ENCODE data around the gene CLSTN1. TPM values are rescaled to one million over a fixed set of nuclear protein-coding genes. Genes with fewer than 3 reads are reported as not detected.

The CLSTN1 gene
- polyA plus RNA-seq, 3 donors = 5.2 to 25.2 (median 5.3) TPM

GRCh38 chr1:9737057-9737456 is 86.7 kb downstream of the CLSTN1 start:
- peak in 1 of 3 donors; percentile 53 for DNase-seq
- WGBS (ENCODE audit: insufficient coverage) = 57% methylated on average over 4 of the region's 9 CpGs
- TF ChIP-seq, protein P1, sequence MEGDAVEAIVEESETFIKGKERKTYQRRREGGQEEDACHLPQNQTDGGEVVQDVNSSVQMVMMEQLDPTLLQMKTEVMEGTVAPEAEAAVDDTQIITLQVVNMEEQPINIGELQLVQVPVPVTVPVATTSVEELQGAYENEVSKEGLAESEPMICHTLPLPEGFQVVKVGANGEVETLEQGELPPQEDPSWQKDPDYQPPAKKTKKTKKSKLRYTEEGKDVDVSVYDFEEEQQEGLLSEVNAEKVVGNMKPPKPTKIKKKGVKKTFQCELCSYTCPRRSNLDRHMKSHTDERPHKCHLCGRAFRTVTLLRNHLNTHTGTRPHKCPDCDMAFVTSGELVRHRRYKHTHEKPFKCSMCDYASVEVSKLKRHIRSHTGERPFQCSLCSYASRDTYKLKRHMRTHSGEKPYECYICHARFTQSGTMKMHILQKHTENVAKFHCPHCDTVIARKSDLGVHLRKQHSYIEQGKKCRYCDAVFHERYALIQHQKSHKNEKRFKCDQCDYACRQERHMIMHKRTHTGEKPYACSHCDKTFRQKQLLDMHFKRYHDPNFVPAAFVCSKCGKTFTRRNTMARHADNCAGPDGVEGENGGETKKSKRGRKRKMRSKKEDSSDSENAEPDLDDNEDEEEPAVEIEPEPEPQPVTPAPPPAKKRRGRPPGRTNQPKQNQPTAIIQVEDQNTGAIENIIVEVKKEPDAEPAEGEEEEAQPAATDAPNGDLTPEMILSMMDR (IDR thresholded peaks at IDR 0.05) = no peak
- no peaks in the 10 kb centered on the region for H3K27me3 ChIP-seq (ENCODE audit: control insufficient read depth in 2 of 2, insufficient read depth in 2 of 2, low read length in 2 of 2)
- H3K36me3 Mint-ChIP-seq = peaks cover 64 to 87% of the 10 kb centered on the region in 2 donors
- H3K4me3 Mint-ChIP-seq = no peak overlapping the region
- H3K27ac ChIP-seq (ENCODE audit: low read depth in 1 of 2, low read length in 2 of 2) = no peak overlapping the region
- H3K9me3 ChIP-seq (replicated peaks in 1 of 2; ENCODE audit: control insufficient read depth in 1 of 2, insufficient read depth in 1 of 2, low read length in 2 of 2) = no peaks in the 10 kb centered on the region
- no peak overlapping the region for H3K4me2 ChIP-seq (replicated peaks; ENCODE audit: extremely low read depth, low read length, poor library complexity, severe bottlenecking)
- no peak overlapping the region for H3K4me3 ChIP-seq (replicated peaks in 1 of 3; ENCODE audit: low read depth in 2 of 3, low read length in 3 of 3)
- intact Hi-C loops (cut with micrococcal nuclease) = no loop called here
- H3K79me2 ChIP-seq (ENCODE audit: insufficient read depth, low read length) = peaks cover 1% of the 10 kb centered on the region
- peaks cover 0 to 4% (median 3%) of the 10 kb centered on the region in 3 donors for H3K27me3 Mint-ChIP-seq (ENCODE audit: low read depth in 3 of 3)
- H3K36me3 ChIP-seq (replicated peaks in 1 of 2; ENCODE audit: control insufficient read depth in 1 of 2, insufficient read depth in 2 of 2, low read length in 2 of 2) = peaks cover 69 to 95% of the 10 kb centered on the region in 2 donors
- H3K9me3 Mint-ChIP-seq = peaks cover 0 to 2% (median 0%) of the 10 kb centered on the region in 7 donors
- H2AFZ ChIP-seq (ENCODE audit: insufficient read depth, low read depth, low read length, poor library complexity, severe bottlenecking) = no peak overlapping the region
- peaks cover 5% of the 10 kb centered on the region for H3K4me1 Mint-ChIP-seq
- no peaks in the 10 kb centered on the region for H3K4me1 ChIP-seq (ENCODE audit: control insufficient read depth in 1 of 2, insufficient read depth in 2 of 2, low read length in 2 of 2)
- peaks cover 22% of the 10 kb centered on the region for H4K20me1 ChIP-seq (ENCODE audit: insufficient read depth, low read length)
- H3K9ac ChIP-seq (ENCODE audit: insufficient read depth, low read length, poor library complexity, severe bottlenecking) = no peak overlapping the region
- peak overlapping the region in 1 of 7 donors; percentile 34 for H3K27ac Mint-ChIP-seq

- TF ChIP-seq, protein P1 (IDR thresholded peaks at IDR 0.05) = no peak
- H3K4me3 ChIP-seq (replicated peaks in 1 of 3; ENCODE audit: low read depth in 2 of 3, low read length in 3 of 3) = no peak overlapping the region
- H4K20me1 ChIP-seq (ENCODE audit: insufficient read depth, low read length) = peaks cover 30% of the 10 kb centered on the region
- no peak overlapping the region for H3K9ac ChIP-seq (ENCODE audit: insufficient read depth, low read length, poor library complexity, severe bottlenecking)
- H2AFZ ChIP-seq (ENCODE audit: insufficient read depth, low read depth, low read length, poor library complexity, severe bottlenecking) = no peak overlapping the region
- intact Hi-C loops (cut with micrococcal nuclease) = no loop called here
- 100% methylated on average over 1 of the region's 5 CpGs for WGBS (ENCODE audit: insufficient coverage)
- H3K4me3 Mint-ChIP-seq = no peak overlapping the region
- peaks cover 10% of the 10 kb centered on the region for H3K79me2 ChIP-seq (ENCODE audit: insufficient read depth, low read length)
- H3K4me2 ChIP-seq (replicated peaks; ENCODE audit: extremely low read depth, low read length, poor library complexity, severe bottlenecking) = no peak overlapping the region
- no peaks in the 10 kb centered on the region for H3K27me3 ChIP-seq (ENCODE audit: control insufficient read depth in 2 of 2, insufficient read depth in 2 of 2, low read length in 2 of 2)
- H3K4me1 ChIP-seq (ENCODE audit: control insufficient read depth in 1 of 2, insufficient read depth in 2 of 2, low read length in 2 of 2) = peaks cover 2% of the 10 kb centered on the region in 2 donors
- no peaks in the 10 kb centered on the region for H3K9me3 ChIP-seq (replicated peaks in 1 of 2; ENCODE audit: control insufficient read depth in 1 of 2, insufficient read depth in 1 of 2, low read length in 2 of 2)
- no peak for DNase-seq
- H3K27ac ChIP-seq (ENCODE audit: low read depth in 1 of 2, low read length in 2 of 2) = no peak overlapping the region
- peaks cover 0 to 2% (median 0%) of the 10 kb centered on the region in 7 donors for H3K9me3 Mint-ChIP-seq
- peaks cover 0 to 4% (median 3%) of the 10 kb centered on the region in 3 donors for H3K27me3 Mint-ChIP-seq (ENCODE audit: low read depth in 3 of 3)
- H3K27ac Mint-ChIP-seq = no peak overlapping the region
- H3K4me1 Mint-ChIP-seq = peaks cover 11% of the 10 kb centered on the region
- H3K36me3 ChIP-seq (replicated peaks in 1 of 2; ENCODE audit: control insufficient read depth in 1 of 2, insufficient read depth in 2 of 2, low read length in 2 of 2) = peaks cover 69 to 95% of the 10 kb centered on the region in 2 donors
- H3K36me3 Mint-ChIP-seq = peaks cover 65 to 86% of the 10 kb centered on the region in 2 donors
These were observed 87.5 kb downstream of the CLSTN1 start for GRCh38 chr1:9736241-9736640.

Measured in CD14-positive monocyte (primary cell).